ENCODE data around the gene VPS51.

- TF ChIP-seq, protein P1, sequence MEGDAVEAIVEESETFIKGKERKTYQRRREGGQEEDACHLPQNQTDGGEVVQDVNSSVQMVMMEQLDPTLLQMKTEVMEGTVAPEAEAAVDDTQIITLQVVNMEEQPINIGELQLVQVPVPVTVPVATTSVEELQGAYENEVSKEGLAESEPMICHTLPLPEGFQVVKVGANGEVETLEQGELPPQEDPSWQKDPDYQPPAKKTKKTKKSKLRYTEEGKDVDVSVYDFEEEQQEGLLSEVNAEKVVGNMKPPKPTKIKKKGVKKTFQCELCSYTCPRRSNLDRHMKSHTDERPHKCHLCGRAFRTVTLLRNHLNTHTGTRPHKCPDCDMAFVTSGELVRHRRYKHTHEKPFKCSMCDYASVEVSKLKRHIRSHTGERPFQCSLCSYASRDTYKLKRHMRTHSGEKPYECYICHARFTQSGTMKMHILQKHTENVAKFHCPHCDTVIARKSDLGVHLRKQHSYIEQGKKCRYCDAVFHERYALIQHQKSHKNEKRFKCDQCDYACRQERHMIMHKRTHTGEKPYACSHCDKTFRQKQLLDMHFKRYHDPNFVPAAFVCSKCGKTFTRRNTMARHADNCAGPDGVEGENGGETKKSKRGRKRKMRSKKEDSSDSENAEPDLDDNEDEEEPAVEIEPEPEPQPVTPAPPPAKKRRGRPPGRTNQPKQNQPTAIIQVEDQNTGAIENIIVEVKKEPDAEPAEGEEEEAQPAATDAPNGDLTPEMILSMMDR (conservative IDR thresholded peaks at IDR 0.05; ENCODE audit: low read length), result no peak
- no peak for TF ChIP-seq EZH2phosphoT487 (IDR thresholded peaks at IDR 0.05; ENCODE audit: borderline replicate concordance, low read depth, low read length)
Observed at GRCh38 chr11:65113839-65114238, 17.8 kb downstream of the VPS51 start.

Data from OCI-LY7 (cell line).